K562 (cell line): ENCODE results near the gene PBXIP1. TPM values are rescaled to one million over a fixed set of nuclear protein-coding genes. Genes with fewer than 3 reads are reported as not detected.
A peak's percentile ranks its signal among the peaks of the same experiment; 100 is the strongest.

Experiments used
- ATAC-seq: fragments of 200-7000 bp; cut with Tn5 transposase; 3 replicates; pipeline ENCODE4 v1.9.1; 2020; ENCODE audit warnings: moderate library complexity
- BruUV-seq: library from RNA; stranded (reverse); fragments of 400-500 nt; replicated peaks from 2 replicates; lab custom pipeline; 2021; lab: Mats Ljungman, UMichigan
- CTCF ChIA-PET: fragments of 300-600 bp; formaldehyde crosslinking; extraction: SDS; loops from one replicate; lab custom pipeline; 2021; ENCODE audit warnings: low intra/inter-chr PET ratio; lab: Yijun Ruan, JAX
- POLR2A ChIA-PET: fragments of 300-600, 350-650 bp; sonication (Branson Sonifier 250); formaldehyde crosslinking; extraction: SDS; loops from one replicate; lab custom pipeline; 2021; ENCODE audit warnings: antibody characterized with exemption, inconsistent platforms; lab: Yijun Ruan, JAX
- DNase-seq, 4 experiments: peaks; one replicate each; pipeline versions ENCODE4 v3.0.0 to v3.0.0-alpha.2; 2011 to 2018; ENCODE audit warnings: low spot score in 3 of 4, mixed read lengths in 3 of 4; ENCODE audit errors: extremely low read depth in 1 of 4
- FAIRE-seq: peaks from 2 replicates; lab custom pipeline; 2011; peaks lifted over from hg19 to GRCh38; lab: Jason Lieb, UNC
- H2AFZ ChIP-seq: 2 replicates; pipeline ENCODE4 v1.6.0; 2011; ENCODE audit warnings: low read depth, low read length, control low read depth, inconsistent platforms
- H3K27ac ChIP-seq: fragments of 200-600 bp; 3 replicates; pipeline ENCODE4 v1.8.0; 2011; ENCODE audit warnings: low read depth, mild to moderate bottlenecking, control low read depth, inconsistent platforms, low read length, moderate library complexity, mixed read lengths; ENCODE audit errors: extremely low read depth
- H3K27me3 ChIP-seq, 2 experiments: fragments of 300-600 bp in 1 of 2; 2 replicates in 1 of 2; 3 replicates in 1 of 2; pipeline versions ENCODE4 v1.6.0 to v1.8.0; 2011; ENCODE audit warnings: inconsistent platforms in 2 of 2, low read length in 2 of 2, mild to moderate bottlenecking in 1 of 2, mixed read lengths in 1 of 2, moderate library complexity in 1 of 2; ENCODE audit not compliant: control insufficient read depth in 2 of 2, insufficient read depth in 2 of 2
- H3K36me3 ChIP-seq: fragments of 300-600 bp; 3 replicates; pipeline ENCODE4 v1.8.0; 2011; ENCODE audit warnings: mild to moderate bottlenecking, low read length, inconsistent platforms; ENCODE audit not compliant: control insufficient read depth, insufficient read depth
- H3K4me1 ChIP-seq, 2 experiments: fragments of 200-600 bp in 1 of 2; replicated peaks in 1 of 2; 2 replicates in 1 of 2; 3 replicates in 1 of 2; pipeline versions ENCODE4 v1.5.1 to v1.8.0; 2011; ENCODE audit warnings: inconsistent platforms in 2 of 2, low read length in 2 of 2, mild to moderate bottlenecking in 1 of 2, mixed read lengths in 1 of 2, moderate library complexity in 1 of 2; ENCODE audit not compliant: control insufficient read depth in 2 of 2, insufficient read depth in 2 of 2
- H3K4me2 ChIP-seq: 2 replicates; pipeline ENCODE4 v1.6.1; 2011; ENCODE audit warnings: low read length, control low read depth, inconsistent platforms, mixed read lengths; ENCODE audit not compliant: insufficient read depth
- H3K4me3 ChIP-seq: fragments of 200-600 bp; sonication (generic), shearing (Covaris generic); 2 replicates; pipeline ENCODE4 v1.5.1; 2016; ENCODE audit warnings: control low read depth, inconsistent platforms
- H3K79me2 ChIP-seq: fragments of 200-600 bp; 3 replicates; pipeline ENCODE4 v1.8.0; 2011; ENCODE audit warnings: low read length, inconsistent platforms; ENCODE audit not compliant: control insufficient read depth, insufficient read depth
- H3K9ac ChIP-seq, 2 experiments: 2 replicates each; pipeline versions ENCODE4 v1.6.0 to v1.6.1; 2011; ENCODE audit warnings: low read depth in 2 of 2, low read length in 2 of 2, control low read depth in 1 of 2, inconsistent platforms in 1 of 2, mild to moderate bottlenecking in 1 of 2, mixed read lengths in 1 of 2; ENCODE audit not compliant: insufficient read depth in 1 of 2
- H3K9me1 ChIP-seq: one replicate; pipeline ENCODE4 v1.6.0; 2011; ENCODE audit warnings: inconsistent platforms, mild to moderate bottlenecking, low read length, moderate library complexity; ENCODE audit not compliant: control insufficient read depth, insufficient read depth
- H3K9me3 ChIP-seq: replicated peaks from 2 replicates; pipeline ENCODE4 v1.5.1; 2011; ENCODE audit warnings: low read depth, low read length, inconsistent platforms; ENCODE audit not compliant: control insufficient read depth, insufficient read depth
- H4K20me1 ChIP-seq: replicated peaks from 2 replicates; pipeline ENCODE4 v1.6.1; 2011; ENCODE audit warnings: low read length, inconsistent platforms, mixed read lengths; ENCODE audit not compliant: control insufficient read depth, insufficient read depth
- MTA2 ChIP-seq: fragments of 450-650 bp; IDR thresholded peaks from 2 replicates; pipeline ENCODE4 v1.6.1; 2016; ENCODE audit warnings: low read depth
- NBN ChIP-seq: fragments of 450-650 bp; IDR thresholded peaks from 2 replicates; pipeline ENCODE4 v1.6.1; 2016; ENCODE audit warnings: low read depth, mild to moderate bottlenecking
- POLR2G ChIP-seq: fragments of 200-400 bp; formaldehyde crosslinking; IDR thresholded peaks from 2 replicates; pipeline ENCODE4 v1.6.1; 2017; ENCODE audit warnings: low read depth, mild to moderate bottlenecking, antibody characterized with exemption, low read length, moderate library complexity
- RB1 ChIP-seq: fragments of 450-650 bp; IDR thresholded peaks from 2 replicates; pipeline ENCODE4 v1.6.1; 2017; ENCODE audit warnings: low read depth, mild to moderate bottlenecking
- RBFOX2 ChIP-seq: fragments of 200-400 bp; formaldehyde crosslinking; IDR thresholded peaks from 2 replicates; pipeline ENCODE4 v1.6.1; 2017; ENCODE audit warnings: low read depth, mild to moderate bottlenecking, low read length, moderate library complexity
- SRSF7 ChIP-seq: fragments of 200-400 bp; formaldehyde crosslinking; optimal IDR thresholded peaks from 2 replicates; pipeline ENCODE3; 2017; ENCODE audit warnings: mild to moderate bottlenecking, low read depth, low read length
- TOE1 ChIP-seq, 2 experiments: fragments of 450-650 bp in 1 of 2; sonication (generic) in 1 of 2; formaldehyde crosslinking in 1 of 2; IDR thresholded peaks; 2 replicates each; pipeline versions ENCODE4 v1.7.1 to v1.8.0; 2016 to 2022; ENCODE audit warnings: borderline replicate concordance in 2 of 2, mild to moderate bottlenecking in 2 of 2, antibody characterized with exemption in 1 of 2, inconsistent platforms in 1 of 2, low read depth in 1 of 2, missing genetic modification reagents in 1 of 2, moderate library complexity in 1 of 2
- ZBTB34 ChIP-seq: fragments of 250-450 bp; sonication (Bioruptor Pico); IDR thresholded peaks from 2 replicates; pipeline ENCODE4 v1.8.0; 2021; ENCODE audit warnings: mild to moderate bottlenecking, moderate library complexity
- ZNF644 ChIP-seq: fragments of 200-800 bp; sonication (Bioruptor generic); IDR thresholded peaks from 2 replicates; pipeline ENCODE4 v1.6.1; 2016; ENCODE audit warnings: low read depth, missing genetic modification characterization, missing compliant biosample characterization
- ZNF77 ChIP-seq: fragments of 250-450 bp; sonication (Bioruptor Pico); IDR thresholded peaks from 2 replicates; pipeline ENCODE4 v1.5.0; 2020
- WGBS: fragments of 100-300 bp; shearing (Covaris generic); methylation state at CpG from one replicate; pipeline ENCODE4 v1.1.6; 2016; ENCODE audit warnings: low coverage, mixed read lengths; ENCODE audit not compliant: insufficient coverage; ENCODE audit errors: missing lambda C conversion rate; 5-methylcytosine and 5-hydroxymethylcytosine counted together
- in situ Hi-C: fragments of 300-500 bp; cut with MboI; formaldehyde crosslinking; loops from 4 replicates; pipeline ENCODE4 v1.15.0; 2018; ENCODE audit warnings: inconsistent platforms, mixed read lengths
- intact Hi-C: fragments of 100-400 bp; cut with micrococcal nuclease; formaldehyde crosslinking; loops from 2 replicates; pipeline ENCODE4 v1.14.2; 2022
- polyA plus RNA-seq, 8 experiments: library from polyadenylated mRNA; depleted of rRNA in 4 of 8; stranded (reverse) in 5 of 8; unstranded in 3 of 8; fragments of >200 nt; fragmentation: Nextera tagmentation in 2 of 8; fragmentation: Illumina TruSeq in 1 of 8; extraction: Ambion mirVana in 2 of 8; extraction: Trizol in 1 of 8; gene quantifications; 2 replicates each; pipeline versions ENCODE4 v1.2.1 to v1.2.3, GENCODE V29; 2011 to 2014; ENCODE audit warnings: inconsistent platforms in 1 of 8, missing spikeins in 1 of 8
- total RNA-seq, 7 experiments: library from RNA; depleted of rRNA in 6 of 7; stranded (reverse); fragments of >200 nt in 6 of 7; fragmentation: Illumina TruSeq in 2 of 7; extraction: Trizol in 2 of 7; gene quantifications; 2 replicates each; pipeline versions ENCODE4 v1.2.1 to v1.2.3, GENCODE V29; 2011 to 2021; ENCODE audit warnings: low replicate concordance in 1 of 7

The PBXIP1 gene
- total and polyA plus RNA-seq, 9 of the 15 experiments (the other 6 are each of a cell fraction or from before 2014, with no cell fraction given): 0.13 to 8.3 (median 5.8) TPM

GRCh38 chr1:154958681-154959425 lies 3.0 kb upstream of the PBXIP1 start:
- ChIA-PET POLR2A (interaction anchor here (0.6 to 7.0 kb wide), 4 partner anchors 8 to 344 kb away, joined by 3 to 80 read pairs (median 12); partner anchors contain the start of genes CKS1B and SHC1), CTCF (interaction anchor here (0.7 kb wide), 1 partner anchor 195 kb away, joined by 3 read pairs; no protein-coding TSS in a partner anchor)
- no peak for ATAC-seq
- no peak for FAIRE-seq
- no peak for DNase-seq
- peak; percentile 22; the same call in 1 of the 2 replicates for TF ChIP-seq POLR2G
- peak; percentile 32 for TF ChIP-seq RBFOX2
- TF ChIP-seq RB1: no peak
- TF ChIP-seq ZNF644 (tag): no peak
- no peak for TF ChIP-seq TOE1 (IDR thresholded peaks at IDR 0.05; ENCODE audit: borderline replicate concordance)
- no peak for TF ChIP-seq TOE1 (CRISPR knock-in tag; IDR thresholded peaks at IDR 0.05; ENCODE audit: borderline replicate concordance, low read depth)
- TF ChIP-seq NBN: no peak
- no peak for TF ChIP-seq ZBTB34 (CRISPR knock-in tag)
- no peak for TF ChIP-seq MTA2
- TF ChIP-seq ZNF77 (CRISPR knock-in tag): no peak
- no peak for TF ChIP-seq SRSF7
- Histone ChIP-seq H2AFZ (no peak overlapping the region), H3K4me2 (no peak overlapping the region), H3K27me3 (no peaks in the 10 kb centered on the region), H3K9me3 (no peaks in the 10 kb centered on the region), H4K20me1 (no peaks in the 10 kb centered on the region), H3K4me1 (peaks cover 34 to 53% of the 10 kb centered on the region in 2 experiments), H3K9me1 (no peaks in the 10 kb centered on the region), H3K36me3 (peaks cover 35% of the 10 kb centered on the region; the same call in 2 of the 3 replicates), H3K4me3 (no peak overlapping the region), H3K79me2 (peaks cover 36% of the 10 kb centered on the region), H3K9ac (peak overlapping the region in 1 of 2 experiments; percentile 80; a peak in 2 of 4 replicates), H3K27ac (no peak overlapping the region)
- no TSS peak for BruUV-seq
- in situ Hi-C loops (loop anchor here (5.0 kb wide), 1 partner anchor 103 kb away; the partner anchor contains the start of gene EFNA4), intact Hi-C loops (no loop called here)
- 94% methylated on average over 15 of the region's 16 CpGs for WGBS
